HG03280 (cell line): ENCODE measurements around the gene CD40.

ENCODE experiments used
- ATAC-seq: cut with Tn5 transposase; IDR thresholded peaks from one replicate; pipeline ENCODE4 v1.9.1; 2021; ENCODE audit warnings: mild to moderate bottlenecking, moderate library complexity; ENCODE audit not compliant: unreplicated experiment

The CD40 gene

GRCh38 chr20:46117704-46118467 is at the start of gene CD40:
CD40 (plus strand) TSS chr20:46118314; CDS start chr20:46118344, 30 bp downstream.
- peak; percentile 82 for ATAC-seq

DNA sequence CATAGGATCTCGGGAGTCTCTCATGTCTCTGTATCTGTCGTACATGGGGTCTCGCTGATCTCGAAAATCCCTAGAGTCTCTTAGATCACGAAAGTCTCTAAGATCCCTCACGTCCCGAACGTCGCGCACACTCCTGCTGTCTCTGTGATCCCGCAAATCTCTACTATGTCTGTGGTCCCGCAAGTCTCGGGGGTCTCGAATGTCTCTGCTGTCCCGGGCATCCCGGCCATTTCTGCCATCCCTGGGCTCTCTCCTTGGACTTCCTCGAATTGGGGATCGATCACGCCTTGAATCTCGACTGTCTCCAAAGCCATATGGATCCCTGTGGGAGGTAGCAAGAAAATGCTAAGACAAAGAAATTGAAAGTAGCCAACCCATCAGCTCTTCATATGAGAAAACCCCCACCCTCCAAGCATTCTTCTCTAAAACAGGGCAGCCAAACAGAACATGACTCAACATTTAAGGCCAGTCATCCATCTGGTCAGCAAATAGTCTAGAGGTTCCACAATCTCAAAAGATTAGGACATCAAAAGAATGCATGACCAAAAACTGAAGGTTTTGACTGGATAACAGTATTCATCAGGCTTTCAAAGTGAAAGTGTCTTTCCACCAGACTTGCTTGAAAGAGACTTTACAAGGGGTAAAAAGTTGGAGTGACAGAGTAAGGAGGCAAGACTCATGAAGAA is 47.8 kb upstream of the CD40 start:
- no peak for ATAC-seq

GRCh38 chr20:46071573-46071972 is 46.5 kb upstream of the CD40 start:
- no peak for ATAC-seq

- ATAC-seq = no peak
These were observed 45.1 kb upstream of the CD40 start for GRCh38 chr20:46073024-46073423.

DNA sequence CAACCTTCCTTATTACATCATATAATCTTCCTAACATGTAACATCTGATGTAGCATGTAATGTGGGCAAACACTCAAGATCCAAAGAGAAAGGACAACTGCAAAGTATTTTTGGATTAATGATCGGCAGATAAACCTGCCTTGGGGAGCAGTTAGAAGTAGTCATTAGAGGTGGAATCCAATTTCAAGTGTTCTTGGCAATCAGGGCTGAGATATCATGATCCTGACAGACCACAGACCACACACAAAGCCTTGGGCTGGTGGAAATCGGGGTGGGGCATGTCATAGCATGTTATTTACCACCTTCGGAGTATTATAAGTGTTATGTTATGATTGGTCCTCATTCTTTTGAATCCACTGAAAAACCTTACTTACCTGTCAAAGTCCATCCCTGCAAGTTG is 44.7 kb upstream of the CD40 start:
- no peak for ATAC-seq

DNA sequence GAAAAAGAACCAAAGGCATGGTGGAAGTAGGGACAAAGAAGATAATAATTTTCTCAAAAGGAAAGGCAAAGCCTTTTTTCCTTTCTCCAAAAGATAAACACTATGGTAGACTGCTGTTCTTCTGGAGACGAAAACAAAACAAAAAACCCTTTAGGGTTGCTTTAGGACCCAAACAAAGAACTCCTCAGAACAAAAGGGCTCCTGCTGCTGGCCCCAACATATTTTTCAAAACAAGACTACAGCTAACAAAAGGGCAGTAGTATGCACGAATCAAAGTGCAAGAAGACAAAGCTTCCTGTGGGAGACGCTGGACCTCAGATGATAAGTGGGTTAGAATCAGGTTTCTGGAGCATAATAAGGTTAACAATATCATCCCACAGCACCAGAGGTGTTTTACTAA is 44.1 kb upstream of the CD40 start:
- ATAC-seq = no peak

DNA sequence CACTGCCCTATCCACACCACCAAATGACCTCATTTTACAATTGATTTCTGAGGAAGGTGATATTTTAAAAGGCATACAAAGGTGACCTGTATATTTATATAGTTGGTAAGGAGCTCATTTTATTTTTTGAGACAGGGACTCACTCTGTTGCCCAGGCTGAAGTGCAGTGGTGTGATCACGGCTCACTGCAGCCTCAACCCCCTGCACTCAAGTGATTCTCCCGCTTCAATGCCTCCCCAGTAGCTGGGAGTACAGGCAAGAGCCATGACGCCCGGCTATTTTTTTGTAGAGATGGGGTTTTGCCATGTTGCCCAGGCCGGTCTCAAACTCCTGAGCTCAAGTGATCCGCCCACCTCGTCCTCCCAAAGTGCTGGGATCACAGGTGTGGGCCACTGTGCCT is 41.3 kb upstream of the CD40 start:
- ATAC-seq = no peak

- no peak for ATAC-seq
These were observed 40.3 kb upstream of the CD40 start for GRCh38 chr20:46077642-46078305.

GRCh38 chr20:46078954-46079353 is 39.2 kb upstream of the CD40 start:
- no peak for ATAC-seq

DNA sequence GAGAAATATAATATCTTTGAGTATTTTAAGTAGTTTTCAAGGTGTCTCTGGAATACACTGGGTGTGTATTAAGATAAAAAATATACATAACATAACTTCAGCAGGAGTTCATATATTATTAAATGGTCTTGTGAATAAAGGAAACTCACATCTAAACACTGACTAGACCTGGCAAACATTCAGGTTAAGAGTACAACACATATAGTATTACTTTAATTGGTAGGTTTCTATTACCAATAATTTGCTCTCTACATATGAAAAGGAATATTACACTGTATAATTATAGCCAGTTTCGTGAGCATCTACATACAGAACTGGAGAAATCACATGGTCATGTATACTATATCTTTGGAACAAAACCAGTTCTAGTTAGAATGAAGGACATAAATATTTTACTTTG is 37.0 kb upstream of the CD40 start:
- no peak for ATAC-seq

DNA sequence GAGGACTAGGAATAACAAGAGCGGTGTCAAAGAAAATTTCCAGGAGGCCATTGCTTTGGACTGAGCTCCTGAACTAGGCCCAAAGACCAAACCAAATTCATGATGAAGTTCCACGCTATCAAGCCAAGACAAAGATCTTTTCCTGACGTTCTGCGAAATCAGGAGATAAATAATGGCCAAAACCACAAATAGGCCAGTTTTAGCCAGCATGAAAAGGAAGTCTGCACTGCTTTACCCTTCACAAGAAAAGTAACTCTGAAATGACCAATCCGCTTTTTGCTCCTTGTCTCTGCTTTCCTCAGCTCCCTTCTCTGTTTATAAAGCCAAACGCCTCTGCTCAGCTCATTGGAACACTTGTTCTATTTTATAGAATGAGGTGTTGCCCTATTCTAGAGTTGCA is 35.0 kb upstream of the CD40 start:
- ATAC-seq = no peak

- no peak for ATAC-seq
These were observed 34.5 kb upstream of the CD40 start for GRCh38 chr20:46083531-46084061.

DNA sequence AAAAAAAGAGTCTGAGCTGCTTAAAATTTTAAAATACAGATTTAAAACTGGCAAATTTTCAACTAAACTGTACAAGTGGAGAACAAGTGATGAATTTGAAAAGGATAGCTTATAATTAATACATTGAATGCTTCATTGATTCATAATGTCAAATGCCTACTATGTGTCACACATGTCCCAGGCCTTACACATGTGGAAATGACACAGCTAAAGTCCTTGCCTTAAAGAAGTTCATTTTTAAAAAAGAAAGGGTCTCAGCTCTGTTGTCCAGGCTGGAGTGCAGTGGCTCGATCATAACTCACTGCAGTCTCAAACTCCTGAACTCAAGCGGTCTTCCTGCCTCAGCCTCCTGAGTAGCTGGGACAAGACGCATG is 33.3 kb upstream of the CD40 start:
- ATAC-seq = no peak

- ATAC-seq = no peak
These were observed 32.8 kb upstream of the CD40 start for GRCh38 chr20:46085179-46085851.

DNA sequence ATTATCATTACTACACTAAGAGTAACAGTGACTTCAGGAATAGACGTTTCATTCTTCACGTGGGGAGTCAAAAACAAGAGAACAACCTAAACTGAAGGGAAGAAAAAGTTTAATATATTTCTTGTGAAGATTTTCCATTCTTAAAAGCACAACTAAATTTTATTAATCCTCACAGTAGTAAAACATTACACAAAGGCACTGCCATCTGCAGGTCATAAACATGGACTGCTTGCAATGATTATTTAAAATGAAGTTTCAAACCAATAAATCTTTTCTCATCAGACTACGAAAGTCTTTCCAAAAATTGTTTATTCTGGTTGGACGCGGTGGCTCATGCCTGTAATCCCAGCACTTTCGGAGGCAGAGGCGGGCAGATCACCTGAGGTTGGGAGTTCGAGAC is 31.0 kb upstream of the CD40 start:
- ATAC-seq = no peak

GRCh38 chr20:46088409-46089166 is 29.5 kb upstream of the CD40 start:
- no peak for ATAC-seq

DNA sequence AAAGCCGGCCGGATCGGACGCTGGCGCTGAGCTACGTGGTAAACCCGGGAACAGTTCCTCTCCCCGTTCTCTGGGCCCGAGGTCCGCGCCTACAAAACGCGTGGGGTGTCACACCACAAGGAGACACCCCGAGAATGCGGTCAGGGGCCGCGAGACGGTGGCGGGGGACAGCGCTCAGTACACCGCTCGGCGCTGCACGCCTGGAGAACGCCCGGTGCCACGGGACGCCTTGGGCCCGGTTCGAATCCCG is 29.0 kb upstream of the CD40 start:
- peak; percentile 18 for ATAC-seq

DNA sequence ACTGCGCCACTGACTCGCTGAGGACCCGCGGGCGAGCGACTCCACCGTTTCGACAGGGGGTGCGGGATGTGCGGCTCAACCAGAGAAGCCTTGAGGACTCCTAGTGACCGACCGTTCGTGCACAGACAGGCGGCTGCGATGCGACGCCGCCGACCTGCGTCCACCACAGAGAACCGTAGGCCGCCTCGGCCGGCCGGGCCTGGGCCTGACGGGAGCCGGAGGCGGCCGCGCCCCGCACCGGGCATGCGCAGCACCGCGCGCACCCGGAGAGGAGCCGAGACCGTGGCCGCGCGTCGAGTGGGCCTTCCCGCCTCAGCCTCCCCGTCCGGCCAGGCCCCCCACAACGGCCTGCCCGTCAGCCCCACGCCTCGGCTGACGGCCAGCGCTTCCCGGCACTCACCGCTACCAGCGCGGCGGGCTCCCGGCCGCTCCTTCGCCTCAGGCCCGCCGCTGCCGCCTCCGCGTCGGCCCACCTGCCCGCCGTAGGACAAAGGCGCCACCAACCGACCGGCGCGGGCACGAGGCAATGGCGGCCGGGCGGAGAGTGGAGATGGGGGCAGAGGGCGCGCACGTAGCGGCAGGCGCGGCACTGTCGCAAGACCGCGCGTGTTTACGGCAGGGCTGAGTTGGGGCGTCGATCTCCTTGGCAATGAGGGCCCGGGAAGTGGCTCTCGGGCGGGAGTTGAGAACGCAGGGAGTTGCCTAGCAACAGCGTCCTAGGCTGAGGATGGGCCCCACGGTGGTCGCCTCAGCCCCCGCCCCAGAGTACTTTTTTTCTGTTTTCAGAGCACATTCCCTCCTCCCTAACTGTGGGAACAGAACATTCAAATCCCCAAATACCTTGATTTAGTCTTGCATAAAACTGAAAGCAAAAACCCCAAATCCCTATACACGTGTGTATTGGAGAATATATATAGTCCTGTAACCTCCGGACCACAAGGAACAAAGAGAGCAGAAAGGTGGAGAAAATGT is 28.4 kb upstream of the CD40 start, which contains the start of gene NCOA5:
TSS of gene NCOA5 (minus strand) at position 546 of the 972 bp plus-strand sequence. CDS start 10,538 bp downstream, outside the sequence.
- ATAC-seq = peak; percentile 87
